Measurements from ENCODE around the gene IGHMBP2.

GRCh38 chr11:68925611-68926010 is 21.9 kb downstream of the IGHMBP2 start:
- TF ChIP-seq CTCF (IDR thresholded peaks at IDR 0.05), result no peak
- TF ChIP-seq POLR2A (IDR thresholded peaks at IDR 0.05), result no peak
